Measurements from ENCODE around the gene KCNK18. TPM values are rescaled to one million over a fixed set of nuclear protein-coding genes. Genes with fewer than 3 reads are reported as not detected.

KCNK18 gene
- total and polyA plus RNA-seq, 2 of the 8 experiments (the other 6 are each of a cell fraction or from before 2014, with no cell fraction given): not detected

- no peak for TF ChIP-seq RBBP5 (IDR thresholded peaks at IDR 0.05; ENCODE audit: borderline replicate concordance, low read depth, low read length)
- TF ChIP-seq KDM1A (IDR thresholded peaks at IDR 0.05; ENCODE audit: borderline replicate concordance, low read length): no peak
- TF ChIP-seq, protein P1, sequence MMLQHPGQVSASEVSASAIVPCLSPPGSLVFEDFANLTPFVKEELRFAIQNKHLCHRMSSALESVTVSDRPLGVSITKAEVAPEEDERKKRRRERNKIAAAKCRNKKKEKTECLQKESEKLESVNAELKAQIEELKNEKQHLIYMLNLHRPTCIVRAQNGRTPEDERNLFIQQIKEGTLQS (IDR thresholded peaks at IDR 0.05; ENCODE audit: insufficient read depth, low read depth, low read length): no peak
These were observed 14.9 kb downstream of the KCNK18 start (continued) for GRCh38 chr10:117212176-117212575.

Measured in H1 (cell line).